Measurements from ENCODE around the gene MYBPC2.

DNA sequence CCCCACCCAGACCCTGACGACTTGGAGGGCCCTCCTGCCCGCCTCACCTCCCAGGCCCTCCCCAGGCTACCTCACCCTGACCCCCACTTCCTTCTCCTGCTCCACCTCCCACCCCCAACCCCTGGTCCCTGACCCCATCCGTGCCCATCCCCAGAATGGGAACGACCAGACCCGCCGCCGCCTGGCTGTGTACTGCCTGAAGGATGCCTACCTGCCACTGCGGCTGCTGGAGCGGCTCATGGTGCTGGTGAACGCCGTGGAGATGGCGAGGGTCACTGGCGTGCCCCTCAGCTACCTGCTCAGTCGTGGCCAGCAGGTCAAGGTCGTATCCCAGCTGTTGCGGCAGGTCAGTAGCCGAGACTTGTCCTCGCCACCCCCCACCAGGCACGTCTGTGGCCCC is 25.9 kb upstream of the MYBPC2 start:
- no peak for TF ChIP-seq POLR2A (IDR thresholded peaks at IDR 0.05)
- TF ChIP-seq EP300 (IDR thresholded peaks at IDR 0.05) = no peak
- TF ChIP-seq, protein P1, sequence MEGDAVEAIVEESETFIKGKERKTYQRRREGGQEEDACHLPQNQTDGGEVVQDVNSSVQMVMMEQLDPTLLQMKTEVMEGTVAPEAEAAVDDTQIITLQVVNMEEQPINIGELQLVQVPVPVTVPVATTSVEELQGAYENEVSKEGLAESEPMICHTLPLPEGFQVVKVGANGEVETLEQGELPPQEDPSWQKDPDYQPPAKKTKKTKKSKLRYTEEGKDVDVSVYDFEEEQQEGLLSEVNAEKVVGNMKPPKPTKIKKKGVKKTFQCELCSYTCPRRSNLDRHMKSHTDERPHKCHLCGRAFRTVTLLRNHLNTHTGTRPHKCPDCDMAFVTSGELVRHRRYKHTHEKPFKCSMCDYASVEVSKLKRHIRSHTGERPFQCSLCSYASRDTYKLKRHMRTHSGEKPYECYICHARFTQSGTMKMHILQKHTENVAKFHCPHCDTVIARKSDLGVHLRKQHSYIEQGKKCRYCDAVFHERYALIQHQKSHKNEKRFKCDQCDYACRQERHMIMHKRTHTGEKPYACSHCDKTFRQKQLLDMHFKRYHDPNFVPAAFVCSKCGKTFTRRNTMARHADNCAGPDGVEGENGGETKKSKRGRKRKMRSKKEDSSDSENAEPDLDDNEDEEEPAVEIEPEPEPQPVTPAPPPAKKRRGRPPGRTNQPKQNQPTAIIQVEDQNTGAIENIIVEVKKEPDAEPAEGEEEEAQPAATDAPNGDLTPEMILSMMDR (IDR thresholded peaks at IDR 0.05) = no peak

Measured in suprapubic skin (tissue), 3 donors.